Measurements from ENCODE around the gene ZNRF3.
A peak's percentile ranks its signal among the peaks of the same experiment; 100 is the strongest.

ZNRF3 gene

GRCh38 chr22:29102300-29102699 is 218.9 kb downstream of the ZNRF3 start:
- H3K4me3 ChIP-seq (replicated peaks in 1 of 2; ENCODE audit: low read depth in 2 of 2, low read length in 2 of 2), result no peak overlapping the region
- no peak for TF ChIP-seq CTCF (IDR thresholded peaks at IDR 0.05; ENCODE audit: low read depth, low read length)
- no peak for DNase-seq (ENCODE audit: low read depth in 2 of 2)

GRCh38 chr22:29103121-29103520 is 219.7 kb downstream of the ZNRF3 start:
- TF ChIP-seq CTCF (IDR thresholded peaks at IDR 0.05; ENCODE audit: low read depth, low read length), result no peak
- no peak for DNase-seq (ENCODE audit: low read depth in 2 of 2)
- no peak overlapping the region for H3K4me3 ChIP-seq (replicated peaks in 1 of 2; ENCODE audit: low read depth in 2 of 2, low read length in 2 of 2)

- H3K4me3 ChIP-seq (replicated peaks in 1 of 2; ENCODE audit: low read depth in 2 of 2, low read length in 2 of 2), result no peak overlapping the region
- TF ChIP-seq CTCF (IDR thresholded peaks at IDR 0.05; ENCODE audit: low read depth, low read length), result no peak
- peak in 1 of 2 donors; percentile 10 for DNase-seq (ENCODE audit: low read depth in 2 of 2)
Measured at GRCh38 chr22:29105468-29105867, 222.1 kb downstream of the ZNRF3 start.

- H3K4me3 ChIP-seq (replicated peaks in 1 of 2; ENCODE audit: low read depth in 2 of 2, low read length in 2 of 2), result no peak overlapping the region
- DNase-seq (ENCODE audit: low read depth in 2 of 2), result no peak
- no peak for TF ChIP-seq CTCF (IDR thresholded peaks at IDR 0.05; ENCODE audit: low read depth, low read length)
Measured at GRCh38 chr22:29106839-29107238, 223.5 kb downstream of the ZNRF3 start.

All from cardiac fibroblast (primary cell).